ENCODE results near the gene AAMP. TPM values are rescaled to one million over a fixed set of nuclear protein-coding genes. Genes with fewer than 3 reads are reported as not detected.
A peak's percentile ranks its signal among the peaks of the same experiment; 100 is the strongest.

The AAMP gene
- total and polyA plus RNA-seq, 12 donors: 33.4 to 116 (median 57.5) TPM

DNA sequence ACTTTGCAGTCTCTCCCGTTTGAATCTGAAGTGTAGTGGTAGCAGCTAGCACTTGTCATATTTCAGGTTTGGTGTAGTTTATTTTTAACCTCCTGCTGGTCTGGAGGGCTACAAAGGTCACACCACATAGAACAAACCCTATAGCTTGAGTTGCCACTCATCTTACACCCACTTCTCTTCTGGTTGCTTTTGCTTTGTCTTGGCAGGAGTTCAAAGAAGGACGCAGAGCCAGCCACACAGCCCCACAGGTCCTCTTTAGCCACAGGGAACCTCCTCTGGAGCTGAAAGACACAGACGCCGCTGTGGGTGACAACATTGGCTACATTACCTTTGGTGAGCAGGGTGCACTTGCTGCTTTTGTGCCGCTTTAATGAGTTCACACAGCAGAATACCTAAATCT lies 24.7 kb downstream of the AAMP start:
- WGBS, 2 donors: 46 to 59% methylated on average over 5 of the region's 5 CpGs
- intact Hi-C loops (cut with DNase I): no loop called here
- H3K27me3 ChIP-seq: no peaks in the 10 kb centered on the region

DNA sequence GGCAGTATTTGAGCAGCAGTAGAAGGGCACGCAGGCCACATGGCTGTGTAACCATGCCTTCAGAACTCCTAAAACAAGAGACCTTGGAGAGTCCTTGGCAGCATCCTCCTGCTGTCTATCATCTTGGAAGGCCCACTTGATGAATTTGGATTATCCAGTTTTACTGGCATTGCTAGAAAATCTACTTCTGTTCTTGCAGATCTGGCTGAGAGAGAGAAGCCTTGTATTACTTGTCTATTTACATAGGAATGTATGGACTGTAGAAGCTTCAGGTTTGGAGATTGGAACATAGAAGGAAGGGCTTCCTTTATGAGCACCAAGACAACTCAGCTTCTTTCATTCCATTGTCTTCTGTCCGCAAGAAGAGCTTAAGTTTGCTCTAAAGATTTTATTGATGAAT lies 25.3 kb downstream of the AAMP start:
- DNase-seq (no peak), ATAC-seq (peak in 2 of 8 donors; percentile 33 to 43)
- Histone ChIP-seq H3K9me3 (no peaks in the 10 kb centered on the region), H3K4me1 (peaks cover 0 to 53% (median 27%) of the 10 kb centered on the region in 9 donors), H3K27ac (peak overlapping the region in 5 of 10 donors; percentile 4 to 65 (median 35)), H3K36me3 (peaks cover 8 to 100% (median 69%) of the 10 kb centered on the region in 9 donors), H3K27me3 (no peaks in the 10 kb centered on the region), H3K4me3 (no peak overlapping the region)
- intact Hi-C loops (cut with DNase I): no loop called here
- TF ChIP-seq, protein P1, sequence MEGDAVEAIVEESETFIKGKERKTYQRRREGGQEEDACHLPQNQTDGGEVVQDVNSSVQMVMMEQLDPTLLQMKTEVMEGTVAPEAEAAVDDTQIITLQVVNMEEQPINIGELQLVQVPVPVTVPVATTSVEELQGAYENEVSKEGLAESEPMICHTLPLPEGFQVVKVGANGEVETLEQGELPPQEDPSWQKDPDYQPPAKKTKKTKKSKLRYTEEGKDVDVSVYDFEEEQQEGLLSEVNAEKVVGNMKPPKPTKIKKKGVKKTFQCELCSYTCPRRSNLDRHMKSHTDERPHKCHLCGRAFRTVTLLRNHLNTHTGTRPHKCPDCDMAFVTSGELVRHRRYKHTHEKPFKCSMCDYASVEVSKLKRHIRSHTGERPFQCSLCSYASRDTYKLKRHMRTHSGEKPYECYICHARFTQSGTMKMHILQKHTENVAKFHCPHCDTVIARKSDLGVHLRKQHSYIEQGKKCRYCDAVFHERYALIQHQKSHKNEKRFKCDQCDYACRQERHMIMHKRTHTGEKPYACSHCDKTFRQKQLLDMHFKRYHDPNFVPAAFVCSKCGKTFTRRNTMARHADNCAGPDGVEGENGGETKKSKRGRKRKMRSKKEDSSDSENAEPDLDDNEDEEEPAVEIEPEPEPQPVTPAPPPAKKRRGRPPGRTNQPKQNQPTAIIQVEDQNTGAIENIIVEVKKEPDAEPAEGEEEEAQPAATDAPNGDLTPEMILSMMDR (IDR thresholded peaks at IDR 0.05): no peak
- 76 to 87% methylated on average over 2 of the region's 2 CpGs for WGBS, 2 donors

More for the DNA sequence above, 24.7 kb downstream of the AAMP start:
- DNase-seq: no peak
- peak; percentile 23 to 89 (median 57) for ATAC-seq
- H3K4me3 ChIP-seq: no peak overlapping the region
- H3K4me1 ChIP-seq: peaks cover 0 to 53% (median 27%) of the 10 kb centered on the region in 9 donors
- H3K9me3 ChIP-seq: no peaks in the 10 kb centered on the region
- TF ChIP-seq, protein P1 (IDR thresholded peaks at IDR 0.05): no peak
- H3K27ac ChIP-seq: peak overlapping the region in 6 of 10 donors; percentile 16 to 65 (median 40)
- peaks cover 10 to 100% (median 69%) of the 10 kb centered on the region in 9 donors for H3K36me3 ChIP-seq

DNA sequence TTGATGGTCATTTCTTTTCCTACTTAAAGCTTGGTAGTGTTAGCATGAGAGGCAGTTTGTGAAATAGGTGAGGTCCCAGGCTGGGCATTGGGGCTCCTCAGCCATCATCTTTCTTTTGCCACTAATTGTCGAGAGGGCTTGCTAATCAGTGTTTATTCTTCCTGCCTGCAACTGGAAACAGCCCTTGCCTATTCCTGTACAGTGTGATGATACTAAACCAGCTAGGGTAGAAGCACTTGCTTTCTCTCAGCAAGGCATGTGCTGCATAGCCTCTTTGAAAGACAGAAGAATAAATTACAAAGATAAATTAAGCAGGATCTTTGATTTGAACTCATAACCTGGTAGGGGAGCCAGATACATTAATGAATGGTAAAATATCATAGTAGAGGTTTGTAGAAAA lies 25.7 kb downstream of the AAMP start:
- Histone ChIP-seq H3K36me3 (peaks cover 4 to 100% (median 69%) of the 10 kb centered on the region in 9 donors), H3K4me1 (peaks cover 0 to 53% (median 27%) of the 10 kb centered on the region in 9 donors), H3K4me3 (no peak overlapping the region), H3K9me3 (no peaks in the 10 kb centered on the region), H3K27ac (peak overlapping the region in 4 of 10 donors; percentile 26 to 65 (median 46)), H3K27me3 (no peaks in the 10 kb centered on the region)
- no peak for DNase-seq
- intact Hi-C loops (cut with DNase I): no loop called here
- 39 to 47% methylated on average over 1 of the region's 1 CpG for WGBS, 2 donors
- TF ChIP-seq, protein P1 (IDR thresholded peaks at IDR 0.05): no peak
- peak in 3 of 8 donors; percentile 46 to 52 (median 51) for ATAC-seq

DNA sequence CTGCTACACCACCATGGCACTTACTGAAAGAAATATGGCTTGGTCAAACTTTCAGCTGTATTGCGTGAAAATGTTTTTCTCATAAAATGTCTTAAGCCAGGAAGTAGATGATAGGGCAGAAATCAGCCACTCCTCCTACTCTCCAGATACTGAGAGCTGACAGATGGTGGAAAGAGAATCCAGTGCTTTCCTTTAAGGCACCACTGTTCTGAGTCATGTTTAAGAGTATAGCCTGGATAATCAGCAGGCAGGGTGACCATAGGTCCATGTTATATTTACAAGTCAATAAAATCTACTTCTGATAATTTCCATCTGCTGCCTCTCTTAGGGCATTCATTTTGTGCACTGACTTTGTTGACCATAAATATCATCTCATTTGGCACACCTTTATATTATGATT lies 31.1 kb downstream of the AAMP start:
- WGBS, 2 donors: 91 to 97% methylated on average over 1 of the region's 1 CpG
- no peaks in the 10 kb centered on the region for H3K9me3 ChIP-seq
- no peaks in the 10 kb centered on the region for H3K27me3 ChIP-seq
- intact Hi-C loops (cut with DNase I): no loop called here
- peaks cover 0 to 100% (median 57%) of the 10 kb centered on the region in 9 donors for H3K36me3 ChIP-seq
- H3K4me1 ChIP-seq: peaks cover 0 to 36% (median 18%) of the 10 kb centered on the region in 9 donors
- ATAC-seq: no peak
- DNase-seq: no peak
- no peak overlapping the region for H3K27ac ChIP-seq
- TF ChIP-seq, protein P1 (IDR thresholded peaks at IDR 0.05): no peak
- H3K4me3 ChIP-seq: no peak overlapping the region

All from heart right ventricle (tissue), 16 donors.